Keratinocyte (primary cell): ENCODE results near the gene RNF141. TPM values are rescaled to one million over a fixed set of nuclear protein-coding genes. Genes with fewer than 3 reads are reported as not detected.

Experiments used
- DNase-seq: peaks from one replicate; pipeline ENCODE4 v3.0.0-alpha.2; 2011; ENCODE audit warnings: low read depth, missing footprints, low spot score
- FAIRE-seq: peaks from 2 replicates; lab custom pipeline; 2011; peaks lifted over from hg19 to GRCh38; lab: Jason Lieb, UNC
- H2AFZ ChIP-seq: 2 replicates; pipeline ENCODE4 v1.6.0; 2012; ENCODE audit warnings: low read length, control low read depth, inconsistent platforms; ENCODE audit not compliant: control insufficient read depth
- H3K27ac ChIP-seq: 2 replicates; pipeline ENCODE4 v1.5.1; 2011; ENCODE audit warnings: low read length; ENCODE audit not compliant: control insufficient read depth, insufficient read depth
- H3K27me3 ChIP-seq: 3 replicates; pipeline ENCODE4 v1.6.0; 2011; ENCODE audit warnings: low read length; ENCODE audit not compliant: control insufficient read depth, insufficient read depth; ENCODE audit errors: extremely low read depth
- H3K36me3 ChIP-seq, 2 experiments: 2 replicates in 1 of 2; 3 replicates in 1 of 2; pipeline ENCODE4 v1.5.1; 2011; ENCODE audit warnings: low read length in 2 of 2, mild to moderate bottlenecking in 1 of 2; ENCODE audit not compliant: control insufficient read depth in 2 of 2, insufficient read depth in 2 of 2; ENCODE audit errors: extremely low read depth in 1 of 2
- H3K4me1 ChIP-seq: 3 replicates; pipeline ENCODE4 v1.5.1; 2011; ENCODE audit warnings: low read length; ENCODE audit not compliant: control insufficient read depth, insufficient read depth; ENCODE audit errors: extremely low read depth
- H3K4me2 ChIP-seq: 3 replicates; pipeline ENCODE4 v1.6.0; 2011; ENCODE audit warnings: low read depth, low read length; ENCODE audit not compliant: control insufficient read depth, insufficient read depth; ENCODE audit errors: extremely low read depth
- H3K4me3 ChIP-seq, 3 experiments: fragments of 200-600 bp in 1 of 3; sonication (generic) in 1 of 3; 2 replicates in 2 of 3; 3 replicates in 1 of 3; pipeline ENCODE4 v1.5.1; 2011 to 2016; ENCODE audit warnings: low read length in 3 of 3, mild to moderate bottlenecking in 3 of 3, control low read depth in 2 of 3, inconsistent platforms in 1 of 3, low read depth in 1 of 3, mixed read lengths in 1 of 3, mixed run types in 1 of 3, moderate library complexity in 1 of 3; ENCODE audit not compliant: control insufficient read depth in 2 of 3, insufficient read depth in 2 of 3; ENCODE audit errors: extremely low read depth in 1 of 3
- H3K79me2 ChIP-seq: 2 replicates; pipeline ENCODE4 v1.6.0; 2012; ENCODE audit warnings: low read length; ENCODE audit not compliant: control insufficient read depth, insufficient read depth
- H3K9ac ChIP-seq: 3 replicates; pipeline ENCODE4 v1.6.0; 2011; ENCODE audit warnings: low read length; ENCODE audit not compliant: control insufficient read depth, insufficient read depth; ENCODE audit errors: extremely low read depth
- H3K9me1 ChIP-seq: 3 replicates; pipeline ENCODE4 v1.6.0; 2011; ENCODE audit warnings: low read length; ENCODE audit not compliant: control insufficient read depth, insufficient read depth; ENCODE audit errors: extremely low read depth
- H3K9me3 ChIP-seq: 2 replicates; pipeline ENCODE4 v1.5.1; 2012; ENCODE audit warnings: low read depth, low read length; ENCODE audit not compliant: control insufficient read depth
- H4K20me1 ChIP-seq: 3 replicates; pipeline ENCODE4 v1.6.0; 2011; ENCODE audit warnings: low read length; ENCODE audit not compliant: control insufficient read depth, insufficient read depth; ENCODE audit errors: extremely low read depth
- CTCF ChIP-seq, 3 experiments: IDR thresholded peaks in 1 of 3; conservative IDR thresholded peaks in 1 of 3; optimal IDR thresholded peaks in 1 of 3; 2 replicates in 2 of 3; 3 replicates in 1 of 3; pipeline versions ENCODE3 to v1.5.1; 2011; ENCODE audit warnings: low read length in 3 of 3, mild to moderate bottlenecking in 3 of 3, moderate library complexity in 2 of 3, control low read depth in 1 of 3, inconsistent platforms in 1 of 3; ENCODE audit not compliant: insufficient read depth in 2 of 3; ENCODE audit errors: extremely low read depth in 1 of 3
- EZH2 ChIP-seq: IDR thresholded peaks from one replicate; pipeline ENCODE4 v1.6.1; 2012; ENCODE audit warnings: inconsistent platforms, mild to moderate bottlenecking, low read length, moderate library complexity
- dilution Hi-C: fragments of 300-500 bp; cut with MboI; formaldehyde crosslinking; loops from one replicate; pipeline ENCODE4 v1.7.0; 2020; ENCODE audit warnings: low sequenced_read_pairs; ENCODE audit not compliant: extremely low pct_ligation_motif_present
- polyA plus RNA-seq, 5 experiments: library from polyadenylated mRNA; depleted of rRNA in 3 of 5; stranded (reverse) in 3 of 5; stranded (forward) in 1 of 5; unstranded in 1 of 5; fragments of >200 nt; gene quantifications; 1 replicate in 1 of 5; 2 replicates in 3 of 5; 3 replicates in 1 of 5; pipeline versions ENCODE4 v1.2.1 to v1.2.3, GENCODE V29; 2011 to 2012; ENCODE audit warnings: missing spikeins in 2 of 5, low read depth in 1 of 5, low replicate concordance in 1 of 5

Gene RNF141
- polyA plus RNA-seq, 1 donor (not counting 4 experiments of a cell fraction or from before 2014, with no cell fraction given): 59.1 TPM

GRCh38 chr11:10503221-10503620 is 37.8 kb downstream of the RNF141 start:
- H3K27me3 ChIP-seq: no peaks in the 10 kb centered on the region
- peaks cover 17 to 41% of the 10 kb centered on the region in 2 experiments for H3K36me3 ChIP-seq
- H4K20me1 ChIP-seq: no peaks in the 10 kb centered on the region
- no peak overlapping the region for H3K4me3 ChIP-seq
- dilution Hi-C loops: loop anchor here (25.0 kb wide), 1 partner anchor 234 kb away; no protein-coding TSS in a partner anchor
- no peak overlapping the region for H3K27ac ChIP-seq
- H3K9me3 ChIP-seq: no peaks in the 10 kb centered on the region
- no peak overlapping the region for H2AFZ ChIP-seq
- FAIRE-seq (no peak), DNase-seq (no peak)
- H3K79me2 ChIP-seq: no peaks in the 10 kb centered on the region
- peaks cover 18% of the 10 kb centered on the region for H3K4me1 ChIP-seq
- no peak overlapping the region for H3K4me2 ChIP-seq
- no peaks in the 10 kb centered on the region for H3K9me1 ChIP-seq
- TF ChIP-seq CTCF (optimal IDR thresholded peaks at IDR 0.05 in 1 of 3, IDR thresholded peaks at IDR 0.05 in 1 of 3, conservative IDR thresholded peaks at IDR 0.05 in 1 of 3; ENCODE audit: extremely low read depth in 1 of 3, insufficient read depth in 2 of 3, low read length in 3 of 3) (no peak), EZH2 (no peak)
- no peak overlapping the region for H3K9ac ChIP-seq

- H2AFZ ChIP-seq: no peak overlapping the region
- no peaks in the 10 kb centered on the region for H3K9me1 ChIP-seq
- no peaks in the 10 kb centered on the region for H3K27me3 ChIP-seq
- H4K20me1 ChIP-seq: no peaks in the 10 kb centered on the region
- H3K79me2 ChIP-seq: no peaks in the 10 kb centered on the region
- no peaks in the 10 kb centered on the region for H3K9me3 ChIP-seq
- no peak for FAIRE-seq
- no peak overlapping the region for H3K4me3 ChIP-seq
- no peak for DNase-seq
- H3K4me2 ChIP-seq: no peak overlapping the region
- dilution Hi-C loops: loop anchor here (25.0 kb wide), 1 partner anchor 235 kb away; no protein-coding TSS in a partner anchor
- H3K9ac ChIP-seq: no peak overlapping the region
- H3K4me1 ChIP-seq: peaks cover 18% of the 10 kb centered on the region
- H3K36me3 ChIP-seq: peaks cover 17 to 46% of the 10 kb centered on the region in 2 experiments
- H3K27ac ChIP-seq: no peak overlapping the region
- TF ChIP-seq CTCF (optimal IDR thresholded peaks at IDR 0.05 in 1 of 3, IDR thresholded peaks at IDR 0.05 in 1 of 3, conservative IDR thresholded peaks at IDR 0.05 in 1 of 3; ENCODE audit: extremely low read depth in 1 of 3, insufficient read depth in 2 of 3, low read length in 3 of 3) (no peak), EZH2 (no peak)
Measured at GRCh38 chr11:10502770-10503169, 38.2 kb downstream of the RNF141 start.
